Lower leg skin (tissue), 3 donors: ENCODE data around the gene IL1RAPL1.

Experiments
- POLR2A ChIP-seq, 2 donors: fragments of 450-650 bp; IDR thresholded peaks; one replicate each; pipeline ENCODE4 v1.6.1; 2016 to 2017; ENCODE audit warnings: antibody characterized with exemption in 2 of 2, mild to moderate bottlenecking in 1 of 2, moderate library complexity in 1 of 2
- TF ChIP-seq, protein P1 (sequence below), 3 donors: fragments of 450-650 bp; IDR thresholded peaks; one replicate each; pipeline ENCODE4 v1.5.1; 2016; ENCODE audit warnings: antibody characterized with exemption in 3 of 3, mild to moderate bottlenecking in 3 of 3, moderate library complexity in 2 of 3

DNA sequence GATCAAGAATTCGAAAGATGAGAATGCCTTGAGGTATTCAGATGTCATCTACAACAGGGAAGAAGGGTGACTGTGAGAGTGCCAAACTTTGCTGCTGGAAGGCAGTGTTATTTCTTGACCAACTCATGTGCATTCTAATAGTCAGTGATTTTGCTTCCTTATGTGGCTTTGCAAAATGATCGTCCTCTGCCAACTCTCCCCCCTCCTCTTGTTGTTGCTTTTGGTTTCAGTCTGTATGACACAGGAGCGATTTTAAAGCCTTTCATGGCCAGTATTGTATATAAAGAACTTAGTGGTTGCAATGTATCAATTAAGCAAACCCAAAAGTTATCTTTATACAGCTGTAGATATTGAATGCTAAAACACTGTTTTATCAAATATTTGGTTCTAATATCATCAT, 379.1 kb downstream of the IL1RAPL1 start:
- TF ChIP-seq, protein P1, sequence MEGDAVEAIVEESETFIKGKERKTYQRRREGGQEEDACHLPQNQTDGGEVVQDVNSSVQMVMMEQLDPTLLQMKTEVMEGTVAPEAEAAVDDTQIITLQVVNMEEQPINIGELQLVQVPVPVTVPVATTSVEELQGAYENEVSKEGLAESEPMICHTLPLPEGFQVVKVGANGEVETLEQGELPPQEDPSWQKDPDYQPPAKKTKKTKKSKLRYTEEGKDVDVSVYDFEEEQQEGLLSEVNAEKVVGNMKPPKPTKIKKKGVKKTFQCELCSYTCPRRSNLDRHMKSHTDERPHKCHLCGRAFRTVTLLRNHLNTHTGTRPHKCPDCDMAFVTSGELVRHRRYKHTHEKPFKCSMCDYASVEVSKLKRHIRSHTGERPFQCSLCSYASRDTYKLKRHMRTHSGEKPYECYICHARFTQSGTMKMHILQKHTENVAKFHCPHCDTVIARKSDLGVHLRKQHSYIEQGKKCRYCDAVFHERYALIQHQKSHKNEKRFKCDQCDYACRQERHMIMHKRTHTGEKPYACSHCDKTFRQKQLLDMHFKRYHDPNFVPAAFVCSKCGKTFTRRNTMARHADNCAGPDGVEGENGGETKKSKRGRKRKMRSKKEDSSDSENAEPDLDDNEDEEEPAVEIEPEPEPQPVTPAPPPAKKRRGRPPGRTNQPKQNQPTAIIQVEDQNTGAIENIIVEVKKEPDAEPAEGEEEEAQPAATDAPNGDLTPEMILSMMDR (IDR thresholded peaks at IDR 0.05), result no peak
- no peak for TF ChIP-seq POLR2A (IDR thresholded peaks at IDR 0.05)
